HEK293 (cell line): ENCODE results near the gene NUP160.

Experiments
- ZBTB1 ChIP-seq: fragments of 450-650 bp; formaldehyde crosslinking; IDR thresholded peaks from 2 replicates; pipeline ENCODE4 v1.5.1; 2016; ENCODE audit warnings: missing biosample characterization, missing genetic modification characterization
- ZNF24 ChIP-seq: fragments of 450-650 bp; formaldehyde crosslinking; IDR thresholded peaks from 2 replicates; pipeline ENCODE4 v1.5.1; 2016; ENCODE audit warnings: missing biosample characterization, missing genetic modification characterization
- ZNF549 ChIP-seq: fragments of 450-650 bp; IDR thresholded peaks from 2 replicates; pipeline ENCODE4 v1.5.1; 2018; ENCODE audit warnings: missing biosample characterization, missing genetic modification characterization, mild to moderate bottlenecking, inconsistent platforms, moderate library complexity
- TF ChIP-seq, protein P1 (sequence below): fragments of 450-650 bp; formaldehyde crosslinking; IDR thresholded peaks from 2 replicates; pipeline ENCODE4 v1.5.1; 2016; ENCODE audit warnings: missing biosample characterization, missing genetic modification characterization

DNA sequence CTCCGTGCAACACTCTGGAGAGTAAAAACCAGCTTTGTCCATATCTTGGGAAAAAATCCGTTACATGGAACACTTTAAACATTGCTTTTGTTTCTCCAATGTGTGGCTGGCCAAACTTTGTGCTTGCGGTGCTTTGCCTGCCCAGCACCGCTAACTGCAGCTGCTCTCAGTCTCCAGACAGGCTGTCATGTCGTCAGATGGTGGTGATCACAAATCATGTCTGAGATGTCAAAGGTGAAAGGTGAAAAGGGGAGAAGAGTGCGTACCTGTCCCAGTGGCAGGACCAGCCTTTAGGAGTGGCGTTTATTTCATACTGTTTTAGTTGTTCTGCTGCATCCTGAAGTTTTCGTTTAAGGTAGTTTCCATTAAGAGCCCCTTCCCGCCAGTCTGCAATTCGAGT, 115.9 kb downstream of the NUP160 start:
- TF ChIP-seq ZBTB1 (tag by site-specific recombination) (no peak), ZNF24 (tag by site-specific recombination) (no peak), ZNF549 (no peak)
- TF ChIP-seq, protein P1, sequence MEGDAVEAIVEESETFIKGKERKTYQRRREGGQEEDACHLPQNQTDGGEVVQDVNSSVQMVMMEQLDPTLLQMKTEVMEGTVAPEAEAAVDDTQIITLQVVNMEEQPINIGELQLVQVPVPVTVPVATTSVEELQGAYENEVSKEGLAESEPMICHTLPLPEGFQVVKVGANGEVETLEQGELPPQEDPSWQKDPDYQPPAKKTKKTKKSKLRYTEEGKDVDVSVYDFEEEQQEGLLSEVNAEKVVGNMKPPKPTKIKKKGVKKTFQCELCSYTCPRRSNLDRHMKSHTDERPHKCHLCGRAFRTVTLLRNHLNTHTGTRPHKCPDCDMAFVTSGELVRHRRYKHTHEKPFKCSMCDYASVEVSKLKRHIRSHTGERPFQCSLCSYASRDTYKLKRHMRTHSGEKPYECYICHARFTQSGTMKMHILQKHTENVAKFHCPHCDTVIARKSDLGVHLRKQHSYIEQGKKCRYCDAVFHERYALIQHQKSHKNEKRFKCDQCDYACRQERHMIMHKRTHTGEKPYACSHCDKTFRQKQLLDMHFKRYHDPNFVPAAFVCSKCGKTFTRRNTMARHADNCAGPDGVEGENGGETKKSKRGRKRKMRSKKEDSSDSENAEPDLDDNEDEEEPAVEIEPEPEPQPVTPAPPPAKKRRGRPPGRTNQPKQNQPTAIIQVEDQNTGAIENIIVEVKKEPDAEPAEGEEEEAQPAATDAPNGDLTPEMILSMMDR (tag by site-specific recombination): no peak
